Stimulated activated CD8-positive, alpha-beta memory T cell treated with anti-CD3 and anti-CD28 coated beads, Interleukin-4, amount 100 ng/mL, for 1 hour (primary cell): ENCODE data around the gene LRRK1.

Experiments
- DNase-seq, 2 donors: peaks; one replicate each; pipeline ENCODE4 v3.0.0-alpha.2; 2020; ENCODE audit warnings: low read depth in 2 of 2, low spot score in 1 of 2

LRRK1 gene

DNA sequence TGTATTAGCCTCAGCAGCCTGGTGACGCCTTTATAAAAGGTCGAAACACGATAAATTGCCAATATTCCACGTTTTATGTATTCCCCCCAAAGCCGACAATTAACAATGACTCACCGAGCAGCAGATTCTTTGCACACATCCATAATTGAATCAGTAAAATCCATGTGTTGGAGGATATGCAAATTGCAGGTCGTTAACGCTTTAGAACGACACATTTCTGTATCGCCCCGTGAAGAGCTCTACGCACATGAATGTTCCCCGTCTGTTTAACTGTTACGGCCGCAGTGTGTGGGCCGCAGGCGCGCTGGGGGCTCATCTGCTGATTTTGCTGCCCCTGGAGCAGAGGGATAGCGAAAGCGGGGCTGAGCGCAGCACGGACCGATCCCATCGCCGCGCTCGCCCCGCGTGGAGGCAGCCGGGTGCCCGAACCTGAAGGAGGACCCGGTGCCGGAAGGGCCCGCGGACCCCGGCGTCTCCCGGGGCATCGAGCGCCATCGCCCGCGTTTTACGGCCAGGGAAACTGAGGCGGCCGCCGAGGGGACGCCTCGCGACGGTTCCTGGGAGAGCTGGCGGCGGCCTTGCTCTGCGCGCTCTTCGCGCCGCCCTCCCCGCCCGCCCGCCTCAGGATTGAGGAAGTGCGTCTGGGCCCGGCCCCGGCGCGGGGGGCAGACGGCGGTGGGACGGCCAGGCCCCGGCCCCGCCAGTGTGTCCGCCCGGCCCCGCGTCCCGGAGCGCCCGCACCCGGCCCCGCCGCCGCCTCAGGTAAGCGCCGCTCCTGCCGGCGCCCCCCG is at the start of gene LRRK1:
LRRK1 (plus strand) TSS at position 668 of the 791 bp plus-strand sequence. CDS start 5,276 bp downstream, outside the sequence.
- DNase-seq, result no peak

DNA sequence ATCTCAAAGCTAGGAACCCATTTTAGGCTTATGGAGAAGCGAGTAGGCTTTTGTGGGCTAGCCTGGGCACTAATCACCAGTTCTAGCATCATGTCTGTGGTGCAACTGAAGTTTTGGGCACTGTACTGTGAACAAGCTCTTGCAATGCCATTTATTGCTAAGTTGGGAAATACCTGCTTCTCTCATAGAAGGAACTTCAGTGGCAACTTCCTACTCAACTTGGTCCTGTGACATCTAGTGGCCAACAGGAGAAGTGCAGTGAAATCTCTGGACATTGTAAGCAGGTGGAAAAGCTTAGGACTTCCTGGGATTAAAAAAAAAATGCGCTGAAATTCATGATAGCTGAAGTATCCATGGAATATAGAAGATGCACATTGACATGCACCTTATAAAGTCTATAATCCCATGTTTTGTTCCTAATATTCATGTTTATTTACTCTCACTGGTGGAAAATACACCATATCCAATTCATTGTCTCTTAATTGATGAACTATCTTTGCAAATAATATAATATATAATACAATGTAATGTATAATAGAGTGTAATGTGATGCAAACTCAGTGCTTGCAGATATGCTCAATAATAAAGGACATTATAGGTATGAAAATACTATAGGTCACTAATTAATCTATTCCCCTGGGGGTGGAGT is 46.0 kb upstream of the LRRK1 start:
- peak in 1 of 2 donors; percentile 8 for DNase-seq

DNA sequence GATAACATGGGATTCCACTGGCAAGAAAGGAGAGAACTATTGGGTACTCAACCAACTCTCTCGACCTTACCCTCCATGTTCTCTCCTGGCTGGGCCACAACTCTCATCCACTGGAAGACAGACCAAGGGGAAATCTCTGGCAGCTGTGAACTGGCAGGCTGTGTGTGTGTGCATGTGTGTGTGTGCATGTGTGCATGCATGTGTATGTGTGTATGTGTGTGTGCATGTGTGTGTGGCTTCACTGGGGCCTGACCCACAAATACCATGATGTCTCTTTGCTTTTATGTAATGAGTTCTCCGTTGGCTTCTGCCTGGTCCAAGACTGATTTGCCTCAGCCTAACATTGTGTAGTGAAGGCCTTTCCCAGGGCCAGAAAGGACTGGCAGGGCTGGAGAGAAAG is 43.7 kb upstream of the LRRK1 start:
- DNase-seq, result no peak

- DNase-seq, result no peak
These were observed 43.2 kb upstream of the LRRK1 start for GRCh38 chr15:100875976-100876375.

- no peak for DNase-seq
These were observed 41.6 kb upstream of the LRRK1 start for GRCh38 chr15:100877551-100877950.

DNA sequence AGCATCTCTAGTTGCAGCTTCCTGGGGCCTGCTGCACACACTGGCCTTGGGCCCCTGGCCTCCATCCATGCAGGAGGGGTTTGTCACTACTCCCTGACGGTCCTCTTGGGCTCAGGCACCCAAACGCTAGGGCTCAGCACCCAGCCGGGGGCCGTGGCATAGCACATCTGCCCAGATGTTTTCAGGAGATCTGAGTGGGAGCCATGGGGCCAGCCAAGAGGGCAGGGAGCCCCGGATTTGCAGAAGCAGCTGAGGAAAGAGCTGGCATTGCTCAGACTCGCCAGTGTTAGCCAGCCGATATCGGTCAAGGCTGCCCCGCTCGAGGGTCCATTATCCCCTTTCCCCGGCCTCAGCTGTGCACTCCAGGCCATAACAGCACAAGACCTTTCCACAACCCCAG is 41.0 kb upstream of the LRRK1 start:
- no peak for DNase-seq

- no peak for DNase-seq
These were observed 40.5 kb upstream of the LRRK1 start for GRCh38 chr15:100878648-100879047.

GRCh38 chr15:100879061-100879463 is 40.1 kb upstream of the LRRK1 start:
- DNase-seq, result no peak

- DNase-seq, result no peak
These were observed 39.6 kb upstream of the LRRK1 start, which contains the start of gene ALDH1A3 for GRCh38 chr15:100879464-100880138. Gene ALDH1A3 (plus strand): TSS chr15:100879831. CDS start chr15:100879908, 77 bp downstream.

GRCh38 chr15:100880139-100880896 is 38.8 kb upstream of the LRRK1 start:
- DNase-seq, result no peak

DNA sequence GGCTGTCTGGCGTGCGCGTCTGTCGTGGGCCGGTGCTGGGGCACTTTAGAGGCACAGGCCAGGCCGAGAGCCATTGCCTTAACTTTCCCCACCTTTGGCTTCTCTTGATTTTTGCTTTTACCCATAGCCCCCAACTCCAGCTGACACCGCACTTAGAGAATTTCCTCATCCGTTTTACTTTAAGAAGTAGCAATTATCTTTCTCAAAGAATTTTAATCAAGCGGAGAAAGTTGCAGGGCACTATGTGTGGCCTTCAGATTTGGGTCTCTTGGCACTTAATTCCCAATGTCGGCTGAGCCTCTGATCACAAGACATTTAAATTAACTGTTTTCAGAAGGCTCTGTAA is 38.3 kb upstream of the LRRK1 start:
- no peak for DNase-seq

GRCh38 chr15:100881573-100882336 is 37.4 kb upstream of the LRRK1 start:
- no peak for DNase-seq

DNA sequence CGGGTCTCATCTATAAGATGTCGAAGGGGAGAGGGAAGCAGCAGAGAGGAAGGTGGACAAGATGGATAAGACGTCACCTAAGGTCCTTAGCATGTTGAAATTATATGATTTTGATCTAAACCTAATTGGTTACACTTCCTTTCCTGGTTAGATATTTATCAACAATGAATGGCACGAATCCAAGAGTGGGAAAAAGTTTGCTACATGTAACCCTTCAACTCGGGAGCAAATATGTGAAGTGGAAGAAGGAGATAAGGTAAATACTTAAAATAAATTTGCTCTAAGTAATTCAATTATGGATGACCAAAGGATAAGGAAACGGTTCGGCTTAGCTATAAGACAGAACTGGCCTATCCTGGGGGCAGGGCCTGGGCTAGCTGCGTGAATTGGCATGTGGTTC is 34.0 kb upstream of the LRRK1 start:
- no peak for DNase-seq

DNA sequence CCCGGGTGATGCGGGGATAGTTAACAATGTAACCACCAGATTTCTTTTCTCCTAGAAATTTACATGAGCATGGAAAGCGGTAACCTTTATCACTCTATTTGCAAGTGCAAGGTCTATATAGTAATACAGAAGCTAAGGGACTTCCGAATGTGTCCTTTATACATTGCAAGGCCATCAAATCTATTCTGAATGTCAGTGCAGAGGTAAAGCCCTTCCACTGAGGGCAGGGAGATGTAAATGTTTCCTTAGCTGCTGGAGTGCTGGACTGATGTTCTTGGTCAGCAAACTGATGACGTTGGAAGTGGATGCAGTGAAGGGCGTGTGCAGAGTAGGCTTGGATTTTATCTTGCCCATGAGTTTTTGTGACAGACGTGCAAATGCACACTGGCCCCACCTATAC is 33.3 kb upstream of the LRRK1 start:
- DNase-seq, result no peak

- DNase-seq, result no peak
These were observed 31.8 kb upstream of the LRRK1 start for GRCh38 chr15:100887211-100887913.

DNA sequence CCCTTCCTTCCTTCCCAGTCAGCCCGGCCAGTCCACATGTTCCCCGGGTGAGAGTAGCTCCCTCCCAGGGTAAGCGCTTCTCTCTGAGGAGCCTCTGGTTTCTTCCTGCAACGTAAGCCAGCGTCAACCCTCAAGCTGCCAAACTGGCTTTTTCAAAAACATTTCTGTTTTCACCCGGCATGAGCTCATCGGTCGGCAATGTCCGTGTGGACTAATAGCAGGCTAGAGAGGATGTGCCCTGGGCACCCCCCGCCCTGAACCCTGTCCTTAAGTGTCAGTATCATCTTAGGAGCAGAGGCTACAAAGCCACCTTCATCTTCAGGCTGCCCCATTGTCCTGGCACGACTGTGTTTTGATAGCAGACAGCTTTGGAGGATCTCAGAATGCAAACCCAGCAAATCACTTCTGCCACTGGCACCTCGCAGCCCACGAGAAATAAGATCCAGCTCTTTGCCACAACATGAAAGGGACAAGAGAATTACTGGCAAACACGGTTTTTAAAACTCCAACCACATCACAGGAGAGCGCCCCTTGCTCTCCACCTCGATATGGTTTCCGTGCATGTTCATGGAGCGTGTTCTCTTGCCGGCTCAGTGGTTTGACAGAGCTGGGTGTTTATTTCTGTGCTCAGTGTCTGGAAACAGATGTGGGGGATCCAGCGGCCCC is 29.6 kb upstream of the LRRK1 start:
- DNase-seq, result no peak

DNA sequence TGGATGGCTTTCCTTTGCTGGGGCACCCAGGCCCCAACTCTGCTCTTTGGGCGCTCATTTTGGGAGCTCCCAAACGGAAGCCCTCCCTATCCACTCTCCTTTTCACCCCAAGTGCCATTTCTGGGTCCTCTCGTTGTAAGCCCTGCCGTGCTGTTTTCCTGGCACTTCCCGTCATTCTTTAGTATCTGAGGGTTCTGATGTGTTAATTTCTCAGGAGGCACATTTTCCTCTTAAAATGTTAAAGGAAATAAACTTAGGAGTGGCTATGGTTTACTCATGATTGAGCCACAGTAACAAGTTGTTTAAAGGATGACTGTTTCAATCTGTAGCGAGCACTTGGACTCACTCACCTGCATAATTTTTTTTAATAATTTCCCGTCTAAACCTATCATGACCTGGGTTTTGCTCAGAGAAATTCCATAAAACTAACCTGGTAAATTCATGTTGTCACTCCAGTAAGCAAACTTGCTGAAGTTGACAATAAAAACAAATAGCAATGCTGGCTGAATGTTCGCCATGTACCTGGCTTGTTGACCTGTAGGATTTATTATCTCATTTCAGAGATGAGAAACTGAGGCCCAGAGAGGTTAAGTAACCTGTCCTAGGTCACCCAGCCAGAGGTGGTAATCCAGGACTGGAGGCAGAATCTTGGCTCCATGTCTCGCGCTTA is 29.0 kb upstream of the LRRK1 start:
- DNase-seq, result no peak

DNA sequence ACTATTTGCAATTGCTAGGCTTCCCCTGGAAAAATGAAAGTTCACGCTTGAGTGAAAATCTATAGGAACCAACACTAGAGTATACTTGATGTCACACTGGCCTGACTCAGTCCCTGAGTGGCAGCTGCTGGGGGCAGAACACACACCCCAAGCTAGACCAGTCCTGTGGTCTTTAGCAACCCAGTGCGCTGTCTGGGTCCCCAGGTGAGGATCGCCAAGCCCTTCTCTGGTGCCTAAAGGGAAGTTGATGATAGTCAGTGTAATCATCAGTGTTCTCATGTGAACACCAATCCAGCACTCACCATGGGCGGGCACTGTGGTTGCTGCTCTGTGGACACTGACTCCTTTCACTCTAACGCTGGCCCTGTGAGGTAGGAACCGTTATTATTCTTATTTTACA is 28.3 kb upstream of the LRRK1 start:
- no peak for DNase-seq
